HG03025 (cell line): ENCODE data around the gene TEP1.
"Not testable (repeated sequence)": the region's sequence is repeated elsewhere in the genome, so short reads cannot be mapped to it uniquely, and the experiment has no call there.

Source experiments
- ATAC-seq: cut with Tn5 transposase; IDR thresholded peaks from one replicate; pipeline ENCODE4 v1.9.1; 2021; ENCODE audit warnings: mild to moderate bottlenecking, moderate library complexity; ENCODE audit not compliant: unreplicated experiment, low FRiP score

The TEP1 gene

DNA sequence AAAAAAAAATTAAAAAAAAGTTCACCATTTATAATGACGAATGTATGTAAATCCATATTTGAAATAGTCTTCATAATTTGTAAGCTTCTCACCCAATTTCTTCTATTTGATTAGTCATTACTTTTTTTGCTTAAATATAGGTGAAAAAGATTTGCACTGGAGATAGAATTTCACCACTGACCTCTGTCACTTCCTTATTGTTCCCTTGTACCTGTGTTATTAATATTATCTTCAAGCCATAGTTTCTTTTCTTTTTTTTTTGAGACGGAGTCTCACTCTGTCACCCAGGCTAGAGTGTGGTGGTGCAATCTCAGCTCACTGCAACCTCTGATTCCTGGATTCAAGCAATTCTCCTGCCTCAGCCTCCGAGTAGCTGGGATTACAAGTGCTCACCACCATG lies 15.8 kb downstream of the TEP1 start:
- ATAC-seq, result no peak

DNA sequence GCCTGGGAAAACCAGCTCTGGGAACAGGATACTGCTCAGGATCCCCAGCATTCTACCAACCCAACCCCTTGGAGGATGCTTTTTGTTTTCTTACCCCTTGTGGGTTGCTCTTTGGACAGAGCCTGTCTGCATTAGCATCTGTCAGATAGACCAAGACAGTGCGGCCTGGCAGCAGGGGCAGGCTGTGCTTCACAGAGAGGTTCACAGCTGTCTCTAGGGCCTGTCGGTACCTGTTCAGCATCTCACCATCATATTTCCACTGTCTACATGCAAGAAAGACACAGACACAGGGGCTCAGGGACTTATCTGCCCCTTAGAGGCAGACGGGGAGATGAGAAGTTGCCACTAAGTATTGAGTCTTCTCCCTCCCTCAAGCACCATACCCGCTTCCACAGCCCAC lies 21.8 kb downstream of the TEP1 start:
- no peak for ATAC-seq

DNA sequence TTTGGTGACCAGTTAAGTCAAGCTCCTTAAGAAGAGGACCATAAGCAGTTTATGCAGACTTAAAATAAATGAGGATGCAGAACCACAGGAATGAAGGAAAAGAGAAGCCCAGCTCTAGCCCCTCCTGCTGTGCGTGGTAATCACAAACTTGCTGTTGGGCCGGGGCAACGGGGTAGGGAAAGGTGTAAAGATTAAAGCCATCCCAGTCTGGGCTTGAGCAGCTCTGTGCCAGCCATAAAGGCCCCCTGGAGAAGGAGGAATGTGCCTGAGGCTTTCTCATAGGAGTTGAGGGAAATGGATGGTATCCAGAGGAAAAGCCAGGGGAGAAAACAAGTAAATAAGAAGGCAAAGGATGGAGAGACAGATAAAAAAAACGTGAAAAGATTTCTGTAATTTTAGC lies 25.1 kb downstream of the TEP1 start:
- no peak for ATAC-seq

DNA sequence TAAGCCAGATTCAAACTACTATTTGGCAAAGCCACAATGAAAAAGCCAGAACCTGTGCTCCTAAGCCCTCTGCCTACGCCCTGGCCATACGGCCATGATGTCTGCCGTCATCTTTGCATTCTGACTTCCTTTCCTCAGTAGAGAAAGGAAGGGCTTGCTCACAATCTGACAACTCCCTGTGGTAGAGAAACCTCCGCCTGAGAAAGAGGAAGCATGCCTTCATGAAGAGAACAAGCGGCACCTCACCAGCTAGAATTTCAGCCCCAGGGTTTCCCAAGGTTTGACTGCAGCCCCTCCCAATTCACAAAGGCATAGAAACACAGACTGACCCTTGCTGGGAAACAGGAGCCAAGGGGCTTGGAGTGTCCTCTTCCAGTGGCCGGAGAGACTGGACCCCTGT lies 25.7 kb downstream of the TEP1 start:
- ATAC-seq, result no peak

DNA sequence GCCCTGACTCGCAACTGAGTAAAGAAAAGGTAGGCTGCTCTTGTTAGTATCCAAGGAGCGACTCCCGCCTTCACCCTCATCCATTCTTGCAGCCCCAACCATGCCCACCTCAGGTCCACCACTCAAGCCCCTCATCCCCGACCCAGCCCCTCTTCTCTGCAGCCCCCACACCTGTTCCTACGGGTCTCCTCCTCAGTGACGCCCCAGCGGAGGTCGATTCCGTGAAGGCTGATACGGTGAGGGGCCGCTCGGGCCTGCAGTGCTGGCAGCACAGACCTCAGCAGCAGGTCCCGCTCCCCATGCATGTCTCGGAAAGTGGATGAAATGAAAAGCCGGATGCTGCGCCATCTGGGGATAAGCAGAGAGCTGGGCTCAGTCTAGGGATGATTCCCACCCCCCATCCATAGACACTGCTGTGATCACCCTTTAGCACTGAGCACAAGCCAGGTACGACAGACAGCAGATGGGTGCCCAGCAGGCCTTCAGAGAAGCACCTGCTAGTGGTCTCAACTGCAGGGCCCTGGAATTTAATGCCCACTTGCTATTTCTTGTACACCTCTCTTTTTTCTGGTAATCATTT lies 26.9 kb downstream of the TEP1 start:
- no peak for ATAC-seq

DNA sequence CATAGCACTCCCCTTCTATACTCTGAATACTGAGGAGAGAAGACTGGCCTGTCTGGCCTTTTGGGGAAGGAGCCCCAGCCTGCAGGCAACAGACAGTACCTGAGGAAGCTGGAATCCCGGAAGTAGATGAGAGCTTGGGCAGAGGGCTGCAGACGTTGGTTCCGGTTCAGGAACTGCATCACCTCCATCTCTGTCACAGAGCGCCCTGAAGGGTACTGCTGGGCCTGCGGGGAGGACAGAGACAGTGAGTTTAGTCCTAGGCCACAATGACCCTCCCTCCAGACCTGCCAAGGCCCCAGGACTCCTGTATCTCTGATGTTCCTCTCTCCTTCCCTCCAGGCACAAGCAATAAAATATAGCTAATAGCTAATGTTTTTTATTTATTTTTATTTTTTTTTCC lies 28.4 kb downstream of the TEP1 start:
- ATAC-seq, result no peak

DNA sequence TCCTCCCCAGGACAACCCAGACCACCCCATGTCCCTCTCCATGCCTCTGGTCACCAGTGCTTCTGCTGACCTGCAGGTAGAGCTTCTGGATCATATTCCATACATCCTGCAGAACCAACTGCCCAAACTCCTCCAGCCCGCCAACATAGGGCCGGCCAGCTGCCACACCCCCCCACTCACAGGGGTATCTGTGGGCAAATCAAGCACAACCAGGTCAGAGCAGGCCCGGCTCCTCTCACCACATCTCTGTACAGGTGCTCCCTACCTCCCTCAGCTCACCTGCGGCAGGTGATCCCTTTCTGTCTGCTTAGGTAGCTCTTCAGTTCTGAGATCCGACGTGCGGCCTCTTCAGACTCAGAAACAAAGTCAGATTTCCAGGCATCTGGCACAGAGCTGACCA lies 29.0 kb downstream of the TEP1 start:
- no peak for ATAC-seq

DNA sequence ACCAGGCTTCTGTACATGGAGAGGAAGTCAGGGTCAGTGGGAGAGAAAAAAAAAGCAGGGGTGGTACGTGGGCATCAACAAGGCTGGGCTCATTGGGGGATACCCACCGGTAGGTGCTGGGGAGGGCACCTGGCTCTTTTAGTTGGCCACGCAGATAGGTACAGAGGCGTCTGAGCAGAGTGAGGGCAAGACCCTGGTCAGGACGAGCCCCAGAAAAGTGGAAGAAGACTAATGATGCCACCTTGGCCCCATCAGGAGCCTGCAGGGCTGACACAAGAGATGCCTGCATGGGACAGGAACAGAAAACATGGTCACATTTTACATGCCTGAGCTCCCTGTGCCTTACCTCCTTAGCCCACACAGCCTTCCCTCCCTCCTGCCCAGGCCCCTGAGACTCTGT lies 29.7 kb downstream of the TEP1 start:
- ATAC-seq, result no peak

DNA sequence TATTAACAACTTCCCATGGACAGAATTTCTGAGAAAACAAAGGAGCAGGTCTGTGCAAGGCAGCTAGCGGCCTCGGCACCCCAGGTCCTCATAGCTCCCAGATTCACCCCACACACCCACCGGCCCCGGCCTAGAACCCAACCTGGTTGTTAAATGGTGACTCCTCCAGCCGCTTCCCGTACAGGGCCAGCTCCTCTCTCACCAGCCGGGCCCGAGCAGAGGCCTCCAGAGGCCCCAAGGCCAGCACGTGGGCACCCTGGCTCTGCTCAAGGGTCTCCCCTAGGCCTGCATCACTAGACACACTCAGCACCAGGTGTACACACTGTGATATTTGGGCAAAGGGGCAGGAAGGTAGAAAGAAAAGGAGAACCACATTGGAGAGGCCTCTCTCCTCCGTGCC lies 30.3 kb downstream of the TEP1 start:
- ATAC-seq, result no peak

DNA sequence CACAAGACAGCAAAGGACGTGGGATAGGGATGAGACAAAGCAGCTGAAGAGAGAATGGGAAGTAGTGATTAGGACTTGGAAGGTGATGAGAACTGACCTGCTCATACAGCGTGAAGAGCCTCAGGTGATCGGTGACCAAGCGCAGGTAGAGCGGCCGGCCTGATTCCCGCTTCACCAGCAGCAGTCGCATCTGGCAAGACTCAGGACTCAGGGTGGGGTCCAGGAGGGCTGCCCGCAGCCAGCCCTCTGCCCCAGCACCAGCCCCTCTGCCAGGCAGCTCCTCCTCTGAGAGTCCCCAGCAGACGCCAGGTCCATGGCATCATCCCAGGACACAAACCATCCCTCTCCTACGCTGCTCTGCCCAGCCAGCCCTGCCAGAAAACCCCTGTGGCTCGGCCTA lies 30.8 kb downstream of the TEP1 start:
- no peak for ATAC-seq

DNA sequence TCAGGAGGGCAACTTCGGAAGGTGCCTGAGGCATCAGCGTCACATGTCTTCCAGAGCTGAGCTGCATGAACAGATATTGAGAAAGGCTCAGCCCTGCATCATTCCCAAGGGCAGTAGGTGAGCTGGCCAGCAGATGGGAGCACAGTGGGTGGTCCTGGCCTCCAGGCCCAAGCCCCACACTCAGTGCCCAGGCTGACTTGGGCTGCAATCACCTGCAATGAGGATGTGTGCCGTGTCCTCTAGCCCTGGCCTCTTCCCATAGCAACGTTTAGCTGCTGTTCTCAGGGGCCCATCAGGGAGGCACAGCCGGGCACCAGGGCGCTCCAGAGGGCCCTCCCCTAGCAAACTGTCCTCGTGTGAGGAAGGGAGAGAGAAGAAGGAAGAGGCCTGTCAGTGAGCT lies 32.0 kb downstream of the TEP1 start:
- no peak for ATAC-seq

DNA sequence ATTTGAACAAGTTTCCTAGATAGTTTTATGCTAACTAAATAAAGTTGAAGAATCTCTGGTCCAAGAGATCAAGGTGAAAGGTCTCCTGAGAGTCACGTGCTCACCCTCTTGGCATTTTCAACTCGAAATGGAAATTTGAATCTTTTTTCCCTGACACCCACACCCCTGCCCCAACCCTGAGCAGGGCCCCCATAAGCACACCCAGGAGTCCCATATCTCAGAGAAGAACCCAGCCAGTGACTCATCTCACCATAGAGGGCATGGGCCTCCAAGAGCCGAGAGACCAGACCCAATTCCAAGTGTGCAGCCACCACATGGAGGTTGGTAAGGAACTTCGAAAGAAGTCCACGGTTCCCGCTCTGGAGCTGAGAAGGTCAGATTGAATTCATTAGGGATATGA lies 32.6 kb downstream of the TEP1 start:
- ATAC-seq, result no peak

DNA sequence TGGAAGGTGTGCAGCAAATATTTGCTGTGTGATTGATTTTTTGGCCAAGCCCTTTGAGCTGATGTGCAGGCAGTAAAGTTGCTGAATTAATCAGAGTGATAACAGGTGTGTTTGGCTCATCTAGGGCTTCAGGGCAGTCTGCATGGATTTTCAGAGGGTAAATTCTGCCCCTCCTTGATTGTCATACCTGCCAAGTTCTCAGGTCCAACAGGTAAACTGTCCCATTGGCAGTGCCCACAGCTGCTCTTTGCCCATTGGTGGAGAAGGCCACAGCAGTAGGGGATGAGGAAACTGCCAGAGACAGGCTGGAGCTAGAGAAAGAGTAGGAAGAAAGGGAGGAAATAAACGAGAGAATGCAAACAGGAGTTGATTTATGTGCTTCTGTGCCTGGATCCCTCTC lies 33.6 kb downstream of the TEP1 start:
- ATAC-seq, result no peak

DNA sequence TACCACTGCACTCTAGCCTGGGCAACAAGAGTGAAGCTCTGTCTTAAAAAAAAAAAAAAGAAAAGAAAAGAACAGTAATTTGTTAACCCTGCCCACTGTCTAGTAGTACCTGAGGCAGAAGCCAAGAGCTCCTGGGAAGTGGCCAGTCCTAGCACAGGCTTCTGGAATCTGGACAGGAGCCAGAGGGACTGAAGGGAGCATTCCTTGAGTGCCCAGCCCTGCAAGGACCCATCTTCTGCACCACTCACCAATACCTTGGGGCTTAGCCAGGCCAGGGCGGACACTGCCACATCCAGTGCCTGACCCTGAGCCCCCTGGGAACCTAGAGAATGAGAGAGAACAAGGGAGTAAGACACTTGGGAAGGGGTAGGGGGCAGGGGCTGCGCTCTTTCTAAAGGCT lies 36.1 kb downstream of the TEP1 start:
- no peak for ATAC-seq

DNA sequence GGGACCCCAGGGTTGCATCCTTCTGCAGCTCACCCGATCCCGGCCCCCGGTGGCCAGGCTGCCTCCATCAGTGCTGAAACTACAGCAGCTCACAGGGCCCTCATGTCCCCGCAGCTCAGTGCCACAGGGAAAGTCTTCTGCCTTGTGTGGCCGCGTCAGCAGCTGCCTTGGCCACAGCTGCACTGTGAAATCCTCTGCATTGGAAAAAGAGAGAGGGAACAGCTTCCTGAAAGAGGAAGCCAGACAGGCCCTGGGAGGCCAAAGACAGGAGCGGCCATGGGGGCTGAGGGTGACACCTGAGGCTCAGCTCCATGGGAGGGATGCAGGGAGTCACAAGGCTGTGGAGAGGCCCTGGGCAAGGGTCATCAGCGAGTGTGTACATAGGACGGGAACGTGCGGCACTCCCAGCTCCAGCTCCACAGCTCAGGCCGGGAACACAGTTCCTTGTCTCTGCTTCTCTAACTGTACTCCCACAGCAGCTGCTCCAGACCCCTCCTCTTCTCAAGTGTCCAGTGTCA lies 37.2 kb downstream of the TEP1 start:
- ATAC-seq, result no peak

DNA sequence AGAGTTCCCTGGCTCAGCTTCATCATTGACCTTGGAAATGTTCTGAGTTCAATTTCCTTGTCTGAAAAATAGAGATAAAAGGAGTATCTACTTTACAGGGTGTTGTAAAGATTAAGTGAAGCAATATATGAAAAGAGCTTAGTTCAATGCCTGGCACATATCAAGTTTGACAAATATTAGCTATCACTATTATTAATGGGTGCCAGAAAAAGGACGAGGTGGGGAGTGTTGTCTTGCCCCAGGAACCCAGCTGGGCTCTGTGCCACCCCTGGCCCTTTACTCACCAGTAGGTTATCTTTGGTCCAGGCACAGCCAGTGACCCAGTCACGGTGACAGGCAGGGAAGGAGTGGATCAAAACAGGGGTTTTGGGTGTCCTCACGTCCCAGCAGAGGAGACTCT lies 37.8 kb downstream of the TEP1 start:
- no peak for ATAC-seq

DNA sequence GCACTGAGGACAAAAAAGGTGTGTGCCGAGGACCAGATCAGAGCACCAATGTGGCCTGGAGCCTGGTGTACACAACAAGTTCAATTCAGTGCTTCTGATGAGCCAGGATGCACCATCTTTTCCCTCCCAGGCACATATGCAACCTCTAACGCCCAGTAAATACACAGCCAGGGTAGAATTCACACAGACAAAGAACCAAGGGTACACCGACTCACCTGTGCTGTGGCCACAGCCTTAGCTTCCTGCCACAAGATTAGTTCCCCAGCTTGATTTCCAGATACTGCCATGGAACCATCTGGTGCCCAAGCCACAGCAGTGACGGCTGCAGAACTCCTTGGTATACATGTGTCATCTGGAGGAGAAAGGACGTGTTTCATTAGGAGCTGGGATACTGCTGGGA lies 40.5 kb downstream of the TEP1 start:
- no peak for ATAC-seq

DNA sequence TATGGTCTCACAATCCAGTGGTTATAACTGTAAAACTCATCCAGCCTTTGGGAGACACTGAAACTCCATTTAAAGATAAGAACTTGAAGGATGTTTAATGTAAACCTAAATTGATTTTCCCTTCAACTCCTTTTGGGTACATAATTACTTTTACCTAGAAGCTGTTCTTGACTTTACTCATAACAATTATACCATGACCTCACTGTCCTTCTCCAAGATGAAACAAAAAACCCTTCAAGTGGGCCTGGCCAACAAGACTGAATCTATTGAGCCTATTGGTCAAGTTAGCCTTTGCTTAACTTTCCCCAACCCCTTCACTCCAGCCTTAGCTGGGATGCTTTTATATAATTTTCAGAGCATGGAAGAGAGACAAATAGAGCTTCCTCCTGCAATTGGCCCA lies 47.4 kb downstream of the TEP1 start:
- no peak for ATAC-seq

DNA sequence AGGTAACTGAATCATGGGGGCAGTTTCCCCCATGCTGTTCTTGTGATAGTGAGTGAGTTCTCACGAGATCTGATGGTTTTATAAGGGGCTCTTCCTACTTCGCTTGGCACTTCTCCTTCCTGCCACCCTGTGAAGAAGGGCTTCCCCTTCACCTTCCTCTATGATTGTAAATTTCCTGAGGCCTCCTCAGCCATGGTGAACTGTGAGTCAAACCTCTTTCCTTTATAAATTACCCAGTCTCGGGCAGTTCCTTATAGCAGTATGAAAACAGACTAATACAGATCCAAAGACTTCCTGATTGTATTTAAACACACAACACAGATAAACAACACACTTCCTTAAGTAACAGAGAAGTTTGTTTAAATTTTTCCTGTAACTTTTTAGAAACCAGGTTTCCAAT lies 54.8 kb downstream of the TEP1 start:
- ATAC-seq, result not testable (repeated sequence)

DNA sequence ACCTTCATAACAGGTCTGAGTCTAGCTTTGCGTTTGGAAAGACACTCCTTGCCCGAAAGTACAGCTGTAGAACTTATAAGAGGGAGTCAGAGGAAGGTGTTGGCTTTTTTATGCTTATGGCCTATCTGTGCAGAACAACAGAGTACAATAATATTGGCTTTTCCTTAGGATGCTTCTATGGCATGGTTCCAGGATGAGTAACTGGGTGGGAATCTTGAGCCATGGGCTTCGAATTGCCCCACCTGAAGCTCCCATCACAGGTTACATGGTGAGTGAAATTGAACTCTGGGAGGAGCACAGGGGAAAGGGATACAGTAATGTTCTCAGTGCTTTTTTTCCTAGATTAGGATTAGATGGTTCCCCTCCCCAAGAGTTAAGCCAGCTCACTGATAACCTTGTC lies 56.9 kb downstream of the TEP1 start:
- ATAC-seq, result no peak

DNA sequence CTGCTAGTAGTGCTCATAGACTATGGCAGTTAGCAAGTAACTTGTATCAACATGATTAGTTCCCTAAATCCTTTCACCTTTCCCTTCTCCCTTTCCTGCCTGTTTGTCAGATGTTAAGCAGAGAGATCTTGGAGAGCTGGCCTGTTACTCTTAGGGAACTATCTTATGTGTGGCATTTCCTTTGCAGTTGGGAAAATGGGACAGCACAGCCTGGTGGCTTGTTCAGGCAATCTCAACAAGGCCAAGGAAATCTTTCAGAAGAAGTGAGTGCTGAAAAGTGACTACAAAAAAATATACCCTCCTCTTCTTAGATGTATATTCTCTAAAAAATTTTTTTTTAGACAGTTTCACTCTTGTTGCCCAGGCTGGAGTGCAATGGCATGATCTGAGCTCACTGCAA lies 62.4 kb downstream of the TEP1 start:
- ATAC-seq, result no peak

DNA sequence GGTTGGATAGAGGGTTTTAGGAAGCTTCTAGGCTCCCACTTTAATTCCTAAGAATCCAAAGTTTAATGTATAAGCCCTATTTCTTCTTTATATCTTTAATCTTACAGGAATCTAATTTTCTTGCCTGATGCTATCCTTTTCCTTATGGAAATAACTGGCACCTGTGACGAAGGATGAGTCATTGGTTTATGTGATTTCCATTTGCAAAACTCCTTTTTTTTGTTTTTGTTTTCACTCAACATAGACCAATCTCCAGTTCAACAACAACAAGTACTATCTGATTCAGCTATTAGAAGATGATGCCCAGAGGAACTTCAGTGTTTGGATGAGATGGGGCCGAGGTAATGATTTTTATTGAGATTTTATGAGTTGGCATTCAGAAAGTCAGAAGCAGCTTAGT lies 63.0 kb downstream of the TEP1 start:
- no peak for ATAC-seq

DNA sequence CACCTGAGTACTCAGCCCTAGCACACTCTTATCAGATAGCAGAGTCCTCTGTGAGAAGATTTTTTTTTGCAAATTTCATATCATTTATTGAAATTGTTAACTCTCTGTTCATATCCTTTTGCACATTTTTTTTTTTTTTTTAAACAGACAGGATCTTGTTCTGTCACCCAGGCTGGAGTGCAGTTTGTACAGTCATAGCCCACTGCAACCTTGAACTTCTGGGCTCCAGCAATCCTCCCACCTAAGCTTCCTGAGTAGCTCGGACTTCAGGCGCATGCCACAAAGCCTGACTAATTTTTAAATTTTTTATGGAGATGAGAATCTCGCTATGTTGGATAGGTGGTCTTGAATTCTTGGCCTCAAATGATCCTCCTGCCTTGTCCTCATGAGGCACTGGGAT lies 65.6 kb downstream of the TEP1 start:
- ATAC-seq, result no peak
